HG03025 (cell line): ENCODE results near the gene TPM3.
"Not testable (repeated sequence)": the region's sequence is repeated elsewhere in the genome, so short reads cannot be mapped to it uniquely, and the experiment has no call there.

ENCODE experiments used
- ATAC-seq: cut with Tn5 transposase; IDR thresholded peaks from one replicate; pipeline ENCODE4 v1.9.1; 2021; ENCODE audit warnings: mild to moderate bottlenecking, moderate library complexity; ENCODE audit not compliant: unreplicated experiment, low FRiP score

Gene TPM3

GRCh38 chr1:154207262-154207661 lies 15.4 kb upstream of the TPM3 start:
- ATAC-seq: no peak

DNA sequence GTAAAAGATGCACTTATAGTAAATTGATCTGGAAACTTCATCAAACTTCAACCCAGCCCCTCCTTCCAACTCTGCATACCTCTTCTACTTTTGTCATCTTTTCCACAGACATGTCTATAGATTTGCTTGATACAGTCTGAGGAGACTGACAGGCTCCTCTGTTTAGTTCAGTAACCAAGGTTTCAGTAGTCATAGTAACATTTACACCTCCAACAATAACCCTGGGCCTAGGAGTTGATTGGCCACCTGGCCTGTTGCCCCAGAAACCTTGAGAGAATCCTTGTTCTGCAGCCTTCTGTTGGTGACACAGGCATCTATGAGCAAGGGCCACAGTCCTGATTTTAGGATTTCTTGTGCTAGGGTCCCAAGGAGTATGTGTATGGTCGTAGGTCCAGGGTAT lies 14.3 kb upstream of the TPM3 start, which contains the start of gene CFAP141:
Gene CFAP141 (minus strand): TSS at position 138 of the 400 bp plus-strand sequence. CDS start 26 bp downstream, at position 112.
- no peak for ATAC-seq

DNA sequence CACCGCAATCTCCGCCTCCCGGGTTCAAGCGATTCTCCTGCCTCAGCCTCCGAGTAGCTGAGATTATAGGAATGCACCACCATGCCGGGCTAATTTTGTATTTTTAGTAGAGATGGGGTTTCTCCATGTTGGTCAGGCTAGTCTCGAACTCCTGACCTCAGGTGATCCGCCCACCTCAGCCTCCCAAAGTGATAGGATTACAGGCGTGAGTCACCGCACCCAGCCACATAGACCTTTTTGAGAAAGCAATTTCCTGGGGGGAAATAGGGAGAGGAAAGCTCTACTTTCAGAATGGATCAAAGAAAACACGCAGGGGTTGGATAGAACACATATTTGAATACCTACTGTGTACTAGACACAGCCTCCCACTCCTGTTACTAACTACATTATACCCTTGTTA lies 13.9 kb upstream of the TPM3 start:
- ATAC-seq: not testable (repeated sequence)

- no peak for ATAC-seq
Observed at GRCh38 chr1:154199563-154199879, 7.6 kb upstream of the TPM3 start.

GRCh38 chr1:154198756-154199562 lies 7.1 kb upstream of the TPM3 start:
- no peak for ATAC-seq

DNA sequence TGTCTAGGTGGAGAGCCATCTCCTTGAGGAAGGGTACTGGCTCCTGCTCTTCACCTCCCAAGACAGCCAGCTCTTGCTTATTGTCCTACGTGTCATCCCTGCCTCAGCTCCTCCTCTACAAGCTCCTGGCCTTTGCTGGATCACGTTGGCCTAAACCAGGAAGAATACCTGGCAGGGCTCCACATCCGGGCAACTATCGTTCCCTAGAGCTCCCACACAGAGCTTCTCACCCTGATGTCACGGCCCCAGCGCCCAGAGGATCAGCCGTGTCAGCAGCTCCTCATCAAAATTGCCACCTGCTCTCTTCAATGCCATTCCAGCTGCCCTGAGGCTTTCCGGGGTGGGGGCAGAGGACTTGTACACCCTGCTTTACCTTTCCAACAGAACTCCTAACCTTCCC lies 1.9 kb upstream of the TPM3 start:
- no peak for ATAC-seq

GRCh38 chr1:154192476-154192875 lies 576 bp upstream of the TPM3 start:
- ATAC-seq: no peak

- ATAC-seq: no peak
Observed at GRCh38 chr1:154190550-154190949, 1.4 kb downstream of the TPM3 start.

- no peak for ATAC-seq
Observed at GRCh38 chr1:154186852-154187501, 4.9 kb downstream of the TPM3 start.

- ATAC-seq: no peak
Observed at GRCh38 chr1:154186177-154186576, 5.7 kb downstream of the TPM3 start.

GRCh38 chr1:154183046-154183915 lies 8.6 kb downstream of the TPM3 start:
- ATAC-seq: peak; percentile 73

DNA sequence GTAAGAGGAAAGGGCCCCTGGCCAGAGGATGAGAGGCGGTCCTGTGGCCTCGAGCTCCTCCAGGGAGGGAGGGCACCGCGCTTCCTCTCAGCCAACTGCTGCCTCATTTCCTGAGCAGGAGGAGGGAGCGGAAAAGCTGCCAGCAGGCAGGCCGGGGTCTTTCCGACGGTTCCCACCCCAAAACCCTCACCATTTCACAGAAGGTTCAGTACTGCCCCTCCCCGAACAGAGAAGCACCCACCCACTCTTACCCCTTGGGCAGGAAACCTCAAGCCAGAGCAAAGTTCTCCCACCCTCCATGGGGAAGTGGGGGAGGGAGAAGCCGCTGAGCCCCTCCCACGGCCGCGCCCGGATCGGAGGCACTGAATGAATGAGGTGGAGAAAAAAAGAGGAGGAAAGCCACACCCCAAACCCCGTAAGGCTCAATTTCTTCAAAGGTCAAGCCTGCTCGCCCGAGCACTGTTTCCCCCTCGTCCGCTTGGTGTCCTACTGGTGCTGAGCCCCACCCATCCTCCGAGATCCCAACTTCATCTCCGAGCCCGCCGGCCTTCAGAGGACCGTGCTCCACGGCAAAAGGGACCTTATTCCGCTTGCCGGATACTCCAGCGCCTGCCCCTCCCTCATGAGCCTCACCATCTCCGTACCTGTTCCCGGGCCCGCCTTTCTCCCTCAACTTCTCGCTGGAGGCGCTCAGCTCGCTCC lies 9.4 kb downstream of the TPM3 start:
- peak; percentile 52 for ATAC-seq

DNA sequence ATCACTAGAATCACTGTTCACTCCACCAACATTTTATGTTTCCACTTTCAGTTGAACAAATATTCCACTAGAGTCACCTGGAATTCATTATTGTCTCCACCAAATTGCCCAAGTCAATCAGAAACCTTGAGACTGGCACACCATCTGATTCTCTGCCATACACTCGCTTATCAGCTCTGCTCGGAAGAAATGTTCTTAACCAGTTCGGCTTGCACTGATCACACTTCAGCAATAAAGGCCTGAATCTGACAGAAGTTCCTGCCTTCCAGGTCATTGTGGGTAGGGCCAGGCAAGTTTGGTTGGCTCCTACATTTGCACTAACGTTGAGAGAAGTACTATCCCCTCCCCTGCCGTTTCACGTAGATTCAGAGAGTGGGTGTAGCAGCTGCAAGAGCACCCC lies 10.0 kb downstream of the TPM3 start:
- ATAC-seq: no peak

DNA sequence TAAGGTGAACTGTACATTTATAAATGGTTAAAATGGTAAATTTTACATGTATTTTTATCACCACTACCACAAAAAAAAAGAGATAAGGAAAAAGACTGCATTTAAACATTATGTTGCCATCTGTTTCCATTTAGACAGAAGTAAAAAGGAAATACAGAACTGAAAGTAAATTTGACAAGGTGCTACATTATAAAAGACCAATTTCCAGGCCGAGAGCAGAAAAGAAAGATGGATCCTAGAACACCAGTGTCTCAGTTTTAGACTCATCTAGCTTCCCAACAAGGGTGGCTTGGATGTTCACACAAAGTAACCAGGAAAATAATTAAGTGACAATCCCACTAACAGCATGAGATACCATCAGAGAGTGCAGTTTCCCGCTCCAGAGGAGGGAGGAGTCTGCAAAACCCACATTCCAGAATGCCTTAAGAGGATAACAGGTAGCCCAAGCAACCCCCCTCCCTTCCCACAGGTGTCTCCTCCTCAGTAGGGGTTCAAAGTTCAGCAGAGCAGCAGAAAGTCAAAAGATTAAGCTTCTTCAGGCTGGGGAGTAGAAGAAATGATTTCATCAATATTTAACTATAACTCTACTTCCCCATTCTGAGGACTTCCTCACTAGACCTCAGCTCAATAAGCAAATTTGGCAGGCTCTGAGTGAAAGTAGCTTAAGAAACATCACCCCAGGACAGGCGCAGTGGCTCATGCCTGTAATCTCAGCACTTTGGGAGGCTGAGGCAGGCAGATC lies 11.8 kb downstream of the TPM3 start:
- no peak for ATAC-seq

DNA sequence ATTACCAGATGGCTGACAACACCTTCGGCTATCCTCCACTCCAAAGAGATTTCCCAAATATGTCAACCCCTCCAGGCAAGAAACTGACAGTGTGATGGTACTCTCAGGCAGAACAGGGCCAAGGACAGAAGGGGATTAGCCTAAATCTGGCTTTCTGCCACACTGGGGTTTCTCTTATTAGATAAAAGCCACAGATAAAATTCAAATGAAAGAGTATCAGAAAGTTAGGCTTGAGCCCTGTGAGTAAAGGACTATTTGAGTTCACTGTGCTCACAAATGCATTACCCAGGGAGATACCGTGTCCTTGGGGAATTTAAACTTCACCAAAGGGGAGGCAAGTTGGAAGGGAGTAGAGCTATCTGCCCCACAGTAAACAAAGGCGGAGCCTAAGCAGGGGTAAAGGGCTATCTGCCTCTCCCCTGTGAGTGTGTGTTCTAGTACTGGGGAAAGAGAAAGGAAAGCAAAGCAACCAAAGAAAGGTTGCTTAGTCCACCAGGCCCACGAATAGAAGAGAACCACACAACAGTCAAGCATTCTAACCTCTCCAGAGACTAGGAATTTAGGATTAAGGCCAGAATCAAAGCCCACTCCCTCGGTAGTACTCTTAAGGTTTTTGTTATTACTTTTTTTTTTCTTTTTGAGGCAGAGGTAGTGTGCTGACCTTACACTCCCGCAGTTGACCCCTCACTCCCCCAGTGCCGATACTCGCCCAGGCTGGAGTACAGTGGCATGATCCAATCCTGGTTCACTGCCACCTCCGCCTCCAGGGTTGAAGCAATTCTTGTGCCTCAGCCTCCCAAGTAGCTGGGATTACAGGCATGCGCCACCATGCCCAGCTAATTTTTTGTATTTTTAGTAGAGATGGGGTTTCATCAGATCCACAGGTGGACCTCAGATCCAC lies 12.7 kb downstream of the TPM3 start:
- ATAC-seq: no peak

GRCh38 chr1:154178013-154178412 lies 13.9 kb downstream of the TPM3 start:
- ATAC-seq: no peak

DNA sequence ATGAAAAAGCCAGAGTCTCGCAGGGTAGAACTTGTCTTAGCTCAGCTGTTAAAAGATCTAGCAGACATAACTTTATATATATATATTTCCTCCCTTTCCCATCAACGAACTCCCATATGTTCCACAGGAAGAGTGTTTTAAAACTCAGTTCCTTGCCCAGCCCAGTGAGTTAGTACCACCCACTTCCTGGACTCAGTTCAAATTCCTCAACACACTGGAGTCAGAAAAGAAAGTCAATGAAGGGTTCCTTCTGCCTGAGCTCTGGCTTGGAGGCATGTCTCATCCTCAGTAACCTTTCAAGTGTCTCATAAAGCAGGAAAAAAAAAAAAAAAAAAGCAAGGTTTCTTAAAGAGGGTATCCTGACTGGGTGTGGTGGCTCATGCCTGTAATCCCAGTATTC lies 15.6 kb downstream of the TPM3 start:
- no peak for ATAC-seq

DNA sequence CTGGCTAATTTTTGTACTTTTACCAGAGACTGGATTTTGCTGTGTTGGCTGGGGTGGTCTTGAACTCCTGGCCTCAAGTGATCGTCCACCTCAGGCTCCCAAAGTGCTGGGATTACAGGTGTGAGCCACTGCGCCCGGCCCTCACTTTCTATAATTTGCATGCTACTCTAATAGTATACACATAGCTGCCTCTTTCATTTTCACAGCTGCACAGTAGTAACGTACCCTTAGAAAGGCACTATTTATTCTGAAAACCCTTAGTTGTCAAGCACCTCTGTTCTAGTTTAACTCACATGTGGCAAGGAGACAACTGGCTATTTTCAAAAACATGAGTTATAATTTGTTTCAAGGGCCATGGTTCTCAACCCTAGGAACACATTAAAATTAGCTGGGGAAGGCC lies 17.2 kb downstream of the TPM3 start:
- ATAC-seq: no peak

DNA sequence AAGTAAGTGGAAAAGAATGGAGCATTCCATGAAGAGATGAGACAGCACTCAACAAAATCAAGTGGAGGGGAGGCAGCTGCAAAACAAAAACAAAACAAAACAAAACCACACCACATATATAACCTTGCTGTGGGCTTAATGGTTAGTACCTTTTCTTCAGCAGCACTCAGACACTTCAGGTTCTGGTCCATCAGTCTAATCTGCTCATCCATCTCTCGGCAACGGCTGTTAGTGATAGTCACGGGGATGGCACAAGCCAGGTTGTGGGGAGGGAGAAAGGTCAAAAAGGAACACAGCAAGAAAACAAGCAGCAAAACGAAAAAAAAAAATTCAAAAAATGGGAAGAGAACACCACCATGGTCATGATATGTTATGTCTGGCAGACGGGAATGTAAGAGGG lies 20.0 kb downstream of the TPM3 start:
- ATAC-seq: no peak
